Measurements from ENCODE around the gene PRCD.
A peak's percentile ranks its signal among the peaks of the same experiment; 100 is the strongest.

The PRCD gene

GRCh38 chr17:76542566-76542971 is 2.7 kb downstream of the PRCD start:
- DNase-seq = no peak

GRCh38 chr17:76542984-76543383 is 3.1 kb downstream of the PRCD start:
- no peak for DNase-seq

GRCh38 chr17:76543482-76543825 is 3.6 kb downstream of the PRCD start:
- DNase-seq = no peak

DNA sequence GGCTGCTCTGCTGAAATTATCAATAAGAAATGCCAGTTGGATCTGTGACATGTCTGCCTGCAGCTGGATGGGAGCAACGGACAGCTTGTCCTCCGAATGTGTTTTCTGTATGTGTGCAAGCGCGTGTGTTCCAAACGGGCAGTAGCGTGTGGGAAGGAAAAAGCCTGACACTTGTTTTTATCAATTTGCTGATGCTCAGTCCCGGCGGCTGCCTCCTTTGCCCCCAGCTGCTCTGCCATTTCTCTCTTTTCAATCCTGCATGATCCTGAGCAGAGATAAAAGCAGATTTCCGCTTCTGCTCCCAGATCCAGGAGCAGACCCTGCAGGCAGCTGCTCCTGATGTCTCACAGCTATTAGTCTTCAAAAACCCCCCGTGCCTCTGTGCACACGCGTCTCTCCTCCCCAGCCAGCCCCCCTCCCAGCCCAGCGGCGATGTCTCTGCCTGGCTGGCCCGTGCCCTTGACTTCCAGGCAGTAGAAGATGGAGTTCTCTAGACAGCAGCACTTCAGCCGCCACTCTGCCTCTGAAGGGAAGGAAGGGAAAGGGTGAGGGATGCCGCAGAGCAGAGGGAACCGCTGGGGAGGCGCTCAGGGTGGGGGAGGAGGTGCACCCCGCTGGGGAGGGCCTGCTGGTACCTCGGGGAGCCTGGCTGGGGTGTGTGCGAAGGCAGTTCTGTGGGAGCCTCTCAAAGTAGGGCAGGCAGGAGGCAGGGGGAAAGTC is 4.1 kb downstream of the PRCD start:
- no peak for DNase-seq

- DNase-seq = no peak
Observed at GRCh38 chr17:76544546-76545365, 4.9 kb downstream of the PRCD start.

DNA sequence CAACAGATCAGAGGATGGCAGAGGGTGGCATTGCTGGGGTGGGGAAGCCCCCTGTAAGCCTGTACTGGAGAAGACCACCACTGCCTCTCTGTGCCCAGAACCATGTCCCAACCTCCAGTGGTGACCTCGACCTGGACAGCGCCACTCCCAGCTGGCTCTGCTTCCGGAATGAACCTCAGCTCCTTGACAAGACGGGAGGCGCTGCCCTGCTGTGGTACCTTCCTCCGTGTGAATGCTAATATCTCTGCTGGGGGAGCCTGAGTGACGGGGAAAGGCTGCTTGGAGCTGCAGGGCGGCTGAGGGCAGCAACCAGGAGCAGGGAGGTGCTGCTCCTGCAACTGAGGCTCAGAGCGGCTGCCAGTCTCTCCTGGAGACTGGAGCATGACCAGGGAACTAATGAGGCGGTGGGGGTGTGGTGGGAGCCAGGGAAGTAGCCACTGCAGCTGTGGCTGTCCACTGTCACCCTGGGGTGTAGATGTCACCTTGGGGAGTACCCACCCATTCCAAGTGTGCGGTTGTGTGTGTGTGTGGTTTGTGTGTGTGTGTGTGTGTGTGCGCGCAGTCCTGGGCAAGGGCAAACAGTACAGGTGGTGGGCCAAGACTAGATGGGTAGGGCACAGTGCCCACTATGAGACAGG is 6.2 kb downstream of the PRCD start:
- no peak for DNase-seq

DNA sequence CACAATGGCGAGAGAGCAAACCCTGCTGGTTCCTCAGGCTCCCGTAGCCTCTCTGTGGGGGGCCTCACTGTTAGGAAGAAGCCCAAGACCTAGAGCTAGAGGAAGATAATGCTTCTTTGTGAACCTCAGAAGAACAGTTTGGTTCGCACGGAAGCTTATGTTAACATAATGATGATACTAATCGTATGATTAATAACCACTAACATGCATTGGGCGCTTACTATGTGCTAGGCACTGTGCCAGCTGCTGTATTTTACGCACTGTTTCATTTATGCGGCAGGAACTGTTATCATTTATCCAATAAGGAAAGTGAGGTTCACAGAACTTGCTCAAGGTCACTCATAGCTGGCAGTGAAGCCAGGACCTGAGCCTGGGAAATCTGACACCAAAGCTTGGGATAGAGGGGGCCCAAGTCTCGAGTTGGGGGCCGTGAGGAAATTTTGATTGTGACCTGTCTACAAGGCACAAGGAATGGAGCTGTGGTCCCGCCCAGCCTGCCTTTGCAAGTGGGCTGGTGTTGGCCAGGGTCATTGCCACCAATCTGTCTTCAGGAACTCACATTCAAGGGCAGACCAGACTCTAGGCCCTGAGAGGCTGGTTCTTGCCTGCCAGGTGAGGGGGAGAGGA is 6.8 kb downstream of the PRCD start:
- DNase-seq = peak; percentile 79

GRCh38 chr17:76547183-76547641 is 7.4 kb downstream of the PRCD start:
- DNase-seq = peak; percentile 79

- DNase-seq = no peak
Observed at GRCh38 chr17:76547642-76548202, 7.9 kb downstream of the PRCD start.

GRCh38 chr17:76548378-76549214 is 8.8 kb downstream of the PRCD start:
- no peak for DNase-seq

DNA sequence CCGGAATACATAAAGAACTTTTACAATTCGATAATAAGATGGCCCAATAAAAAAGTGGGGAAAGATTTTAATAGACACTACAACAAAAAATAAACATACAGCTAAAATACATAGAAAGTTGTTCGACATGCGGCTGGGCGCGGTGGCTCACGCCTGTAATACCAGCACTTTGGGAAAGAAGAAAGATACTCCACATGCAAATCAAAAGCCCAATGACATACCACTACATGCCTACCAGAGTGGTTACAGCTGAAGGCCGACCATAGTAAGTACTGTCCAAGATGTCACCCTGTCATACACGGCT is 9.3 kb downstream of the PRCD start:
- DNase-seq = no peak

DNA sequence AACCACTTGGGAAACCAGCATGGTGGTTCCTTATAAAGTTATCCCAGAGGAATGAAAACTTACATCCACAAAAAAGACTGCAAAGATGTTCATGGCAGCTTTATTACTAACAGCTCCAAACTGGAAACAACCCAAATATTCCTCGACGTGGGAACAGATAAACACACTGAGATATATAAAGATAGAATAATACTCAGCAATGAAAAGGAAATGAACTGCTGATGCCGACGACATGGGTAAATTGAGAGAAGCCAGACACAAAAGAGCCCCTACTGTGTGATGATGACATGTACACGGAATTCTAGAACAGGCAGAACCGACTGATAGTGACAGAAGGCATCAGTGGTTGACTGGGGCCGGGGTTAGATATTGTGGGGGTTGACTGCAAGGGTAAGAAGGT is 9.7 kb downstream of the PRCD start:
- DNase-seq = no peak

DNA sequence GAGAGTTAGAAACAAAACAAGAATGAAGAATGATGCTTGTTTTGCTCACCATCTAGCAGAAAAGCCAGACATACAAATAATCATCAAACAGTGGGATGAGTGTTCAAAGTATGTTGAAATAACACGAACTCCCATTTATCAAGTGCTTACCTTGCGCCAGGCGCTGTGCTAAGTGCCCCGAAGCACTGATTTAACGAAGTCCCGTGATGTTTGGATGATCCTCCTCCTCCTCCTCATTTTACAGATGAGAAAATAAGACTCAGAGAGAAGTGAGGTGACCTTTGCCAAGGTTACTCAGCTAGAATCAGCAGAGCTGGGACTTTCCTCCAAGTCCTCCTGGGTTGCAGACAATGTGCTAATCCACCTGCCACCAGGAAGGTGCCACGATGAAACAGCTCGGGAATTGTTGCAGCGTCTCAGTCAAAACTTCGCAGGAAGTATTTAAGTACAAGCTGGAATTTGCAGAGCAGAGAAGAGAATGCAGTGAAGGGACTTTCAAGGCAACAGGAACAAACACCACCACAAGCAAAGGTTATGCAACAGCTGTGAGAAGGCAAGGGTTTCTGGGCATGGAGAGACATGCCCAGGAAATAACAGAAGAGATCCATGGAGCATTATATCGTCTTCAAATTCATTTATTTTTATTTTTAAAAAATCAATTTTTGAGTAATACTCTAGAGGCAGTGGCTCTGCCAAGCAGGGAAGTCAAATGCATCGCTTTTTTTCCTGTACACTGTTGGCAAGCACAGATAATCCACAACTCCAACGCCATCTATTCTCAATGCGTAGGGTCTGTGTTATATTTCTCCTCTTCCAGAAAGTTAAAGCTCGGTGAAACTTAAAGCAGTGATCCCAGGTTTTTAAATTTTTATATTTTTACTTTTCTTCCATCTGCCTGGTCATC is 11.1 kb downstream of the PRCD start:
- no peak for DNase-seq

DNA sequence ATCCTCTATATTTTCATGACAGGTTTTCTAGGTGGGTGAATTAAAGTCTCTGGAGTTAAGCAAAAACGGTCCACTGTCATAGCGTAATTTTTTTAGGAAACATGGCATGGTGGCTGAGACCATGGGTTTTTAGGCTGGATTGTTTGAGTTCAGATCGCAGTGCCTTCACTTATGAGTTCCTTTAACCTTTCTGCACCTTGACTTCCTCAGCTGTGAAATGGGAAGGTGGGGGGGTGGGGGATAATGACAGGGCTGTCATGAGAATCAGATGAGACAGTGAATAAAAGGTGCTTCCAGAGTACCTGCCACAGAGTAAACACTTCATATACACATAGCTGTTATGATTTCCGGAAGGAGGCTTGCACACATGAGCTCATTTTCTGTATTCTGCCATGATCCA is 11.8 kb downstream of the PRCD start:
- no peak for DNase-seq

- DNase-seq = no peak
Observed at GRCh38 chr17:76553178-76553908, 13.5 kb downstream of the PRCD start.

- no peak for DNase-seq
Observed at GRCh38 chr17:76554131-76554530, 14.3 kb downstream of the PRCD start.

DNA sequence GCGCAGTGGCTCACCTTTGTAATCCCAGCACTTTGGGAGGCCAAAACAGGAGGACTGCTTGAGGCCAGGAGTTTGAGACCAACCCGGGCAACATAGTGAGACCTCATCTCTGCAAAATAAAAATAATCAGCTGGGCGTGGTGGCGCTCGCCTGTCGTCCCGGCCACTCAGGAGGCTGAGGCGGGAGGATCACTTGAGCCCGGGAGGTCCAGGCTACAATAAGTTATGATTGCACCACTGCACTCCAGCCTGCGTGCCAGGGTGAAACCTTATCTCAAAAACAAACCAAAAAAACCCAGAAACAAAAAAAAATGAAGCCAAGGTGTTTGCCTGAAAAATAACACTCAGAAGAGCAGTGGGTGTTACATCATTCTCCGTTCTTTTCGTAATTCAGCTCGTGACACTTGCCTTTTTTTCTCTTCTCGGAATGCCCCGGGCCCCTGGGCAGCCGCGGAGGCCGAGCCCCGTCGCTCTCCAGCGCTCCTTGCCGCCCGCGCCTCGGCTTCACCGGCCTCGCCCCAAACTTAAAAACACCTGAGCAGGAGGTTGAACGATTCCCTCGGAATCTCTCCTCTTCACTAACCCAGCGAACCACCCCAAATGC is 17.0 kb downstream of the PRCD start:
- no peak for DNase-seq

- DNase-seq = peak; percentile 97
Observed at GRCh38 chr17:76557368-76558197, 17.7 kb downstream of the PRCD start.

All from KG1 (cell line).